GM06990 (cell line): ENCODE results near the gene RPL37A.

Experiments
- DNase-seq: peaks from one replicate; pipeline ENCODE4 v3.0.0-alpha.2; 2011; ENCODE audit not compliant: insufficient read length; ENCODE audit errors: extremely low read depth
- H3K27me3 ChIP-seq: replicated peaks from 2 replicates; pipeline ENCODE4 v1.6.0; 2011; ENCODE audit warnings: low read length; ENCODE audit not compliant: control insufficient read depth, insufficient read depth
- H3K36me3 ChIP-seq: 2 replicates; pipeline ENCODE4 v1.5.1; 2011; ENCODE audit warnings: low read length; ENCODE audit not compliant: control insufficient read depth, insufficient read depth
- H3K4me3 ChIP-seq: replicated peaks from 2 replicates; pipeline ENCODE4 v1.5.1; 2011; ENCODE audit warnings: low read depth, mild to moderate bottlenecking, control low read depth, low read length
- TF ChIP-seq, protein P1 (sequence below): IDR thresholded peaks from 2 replicates; pipeline ENCODE4 v1.5.1; 2011; ENCODE audit warnings: low read length, control low read depth, mild to moderate bottlenecking, inconsistent platforms; ENCODE audit not compliant: insufficient read depth, poor library complexity, severe bottlenecking

Gene RPL37A

GRCh38 chr2:216464104-216464720, 34.4 kb upstream of the RPL37A start:
- H3K4me3 ChIP-seq = no peak overlapping the region
- TF ChIP-seq, protein P1, sequence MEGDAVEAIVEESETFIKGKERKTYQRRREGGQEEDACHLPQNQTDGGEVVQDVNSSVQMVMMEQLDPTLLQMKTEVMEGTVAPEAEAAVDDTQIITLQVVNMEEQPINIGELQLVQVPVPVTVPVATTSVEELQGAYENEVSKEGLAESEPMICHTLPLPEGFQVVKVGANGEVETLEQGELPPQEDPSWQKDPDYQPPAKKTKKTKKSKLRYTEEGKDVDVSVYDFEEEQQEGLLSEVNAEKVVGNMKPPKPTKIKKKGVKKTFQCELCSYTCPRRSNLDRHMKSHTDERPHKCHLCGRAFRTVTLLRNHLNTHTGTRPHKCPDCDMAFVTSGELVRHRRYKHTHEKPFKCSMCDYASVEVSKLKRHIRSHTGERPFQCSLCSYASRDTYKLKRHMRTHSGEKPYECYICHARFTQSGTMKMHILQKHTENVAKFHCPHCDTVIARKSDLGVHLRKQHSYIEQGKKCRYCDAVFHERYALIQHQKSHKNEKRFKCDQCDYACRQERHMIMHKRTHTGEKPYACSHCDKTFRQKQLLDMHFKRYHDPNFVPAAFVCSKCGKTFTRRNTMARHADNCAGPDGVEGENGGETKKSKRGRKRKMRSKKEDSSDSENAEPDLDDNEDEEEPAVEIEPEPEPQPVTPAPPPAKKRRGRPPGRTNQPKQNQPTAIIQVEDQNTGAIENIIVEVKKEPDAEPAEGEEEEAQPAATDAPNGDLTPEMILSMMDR = no peak
- H3K27me3 ChIP-seq = no peaks in the 10 kb centered on the region
- H3K36me3 ChIP-seq = no peaks in the 10 kb centered on the region; the same call in none of the 2 replicates
- DNase-seq = no peak

GRCh38 chr2:216465579-216466195, 33.0 kb upstream of the RPL37A start:
- Histone ChIP-seq H3K27me3 (no peaks in the 10 kb centered on the region), H3K36me3 (no peaks in the 10 kb centered on the region; the same call in none of the 2 replicates), H3K4me3 (no peak overlapping the region)
- TF ChIP-seq, protein P1 = no peak
- no peak for DNase-seq

GRCh38 chr2:216467845-216468244, 30.8 kb upstream of the RPL37A start:
- no peak overlapping the region for H3K4me3 ChIP-seq
- DNase-seq = no peak
- no peaks in the 10 kb centered on the region for H3K27me3 ChIP-seq
- H3K36me3 ChIP-seq = no peaks in the 10 kb centered on the region; the same call in none of the 2 replicates
- TF ChIP-seq, protein P1 = no peak

DNA sequence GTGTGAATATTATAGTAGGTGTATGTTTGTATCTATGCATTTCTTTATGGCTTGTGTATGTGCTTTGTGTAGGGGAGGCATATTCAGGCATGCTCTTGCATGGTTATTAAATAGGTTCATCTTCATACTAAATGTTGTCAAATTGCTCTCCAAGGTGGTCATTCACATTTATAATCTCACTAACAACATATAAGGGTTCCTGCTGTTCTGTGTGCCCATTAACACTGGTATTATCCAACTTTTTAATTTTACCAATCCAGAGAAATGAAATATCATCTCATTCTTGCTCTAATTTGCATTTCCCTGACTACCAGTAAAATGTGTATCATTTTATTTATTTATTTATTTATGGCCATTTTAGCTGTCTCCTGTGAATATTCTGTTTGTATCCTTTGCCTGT, 29.0 kb upstream of the RPL37A start:
- no peak overlapping the region for H3K4me3 ChIP-seq
- DNase-seq = no peak
- TF ChIP-seq, protein P1 = no peak
- no peaks in the 10 kb centered on the region for H3K27me3 ChIP-seq
- H3K36me3 ChIP-seq = no peaks in the 10 kb centered on the region; the same call in none of the 2 replicates

DNA sequence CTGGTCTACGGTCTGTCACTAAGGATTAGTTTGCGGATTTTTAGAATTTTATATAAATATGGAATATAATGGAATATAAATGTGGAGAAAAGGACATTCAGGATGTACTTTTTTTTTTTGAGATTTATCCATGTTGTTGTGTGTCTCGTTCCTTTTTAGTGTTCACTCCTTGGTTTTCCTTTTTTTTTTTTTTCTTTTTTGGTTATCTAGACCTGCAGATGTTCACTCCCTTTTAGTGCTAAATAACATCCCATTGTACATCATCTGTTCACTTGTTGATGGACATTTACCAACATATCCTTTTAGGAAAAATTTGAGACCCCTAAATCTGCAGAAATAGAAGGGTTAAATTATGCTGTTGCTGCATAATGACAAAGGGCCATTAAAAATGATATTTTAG, 25.5 kb upstream of the RPL37A start:
- H3K4me3 ChIP-seq = no peak overlapping the region
- no peaks in the 10 kb centered on the region for H3K27me3 ChIP-seq
- H3K36me3 ChIP-seq = peaks cover 5% of the 10 kb centered on the region; the same call in 1 of the 2 replicates
- no peak for DNase-seq
- TF ChIP-seq, protein P1 = no peak
